GM12878 (cell line): ENCODE data around the gene PES1. TPM values are rescaled to one million over a fixed set of nuclear protein-coding genes. Genes with fewer than 3 reads are reported as not detected.

ENCODE experiments used
- ATAC-seq: fragments of 200-7000 bp; cut with Tn5 transposase; 3 replicates; pipeline ENCODE4 v1.9.1; 2020; ENCODE audit warnings: mild to moderate bottlenecking, moderate library complexity
- BruUV-seq: library from RNA; stranded (reverse); fragments of 400-500 nt; replicated peaks from 2 replicates; lab custom pipeline; 2021; lab: Mats Ljungman, UMichigan
- CTCF ChIA-PET: fragments of 300-600 bp; sonication (Branson Sonifier 250); formaldehyde crosslinking; extraction: SDS; loops from one replicate; lab custom pipeline; 2021; ENCODE audit warnings: inconsistent platforms; lab: Yijun Ruan, JAX
- POLR2A ChIA-PET: fragments of 350-600 bp; formaldehyde crosslinking; extraction: SDS; loops from one replicate; lab custom pipeline; 2021; ENCODE audit warnings: inconsistent platforms; lab: Charles Lee
- RAD21 ChIA-PET: fragments of 300-600 bp; sonication (Branson Sonifier 250); formaldehyde crosslinking; loops from one replicate; lab custom pipeline; 2023; ENCODE audit warnings: antibody characterized with exemption; ENCODE audit not compliant: unreplicated experiment; lab: Charles Lee
- SMC1A ChIA-PET: fragments of 300-600 bp; sonication (Branson Sonifier 250); formaldehyde crosslinking; loops from one replicate; lab custom pipeline; 2023; ENCODE audit not compliant: unreplicated experiment, uncharacterized antibody; lab: Charles Lee
- DNase-seq: peaks from one replicate; pipeline ENCODE4 v3.0.0-alpha.2; 2011; ENCODE audit warnings: low read depth, low spot score
- FAIRE-seq: peaks from 3 replicates; lab custom pipeline; 2011; peaks lifted over from hg19 to GRCh38; lab: Jason Lieb, UNC
- H2AFZ ChIP-seq: 2 replicates; pipeline ENCODE4 v1.6.0; 2011; ENCODE audit warnings: low read depth, low read length, control low read depth; ENCODE audit not compliant: control insufficient read depth
- H3K27ac ChIP-seq: 2 replicates; pipeline ENCODE4 v1.5.1; 2011; ENCODE audit warnings: control low read depth; ENCODE audit not compliant: control insufficient read depth, insufficient read depth
- H3K27me3 ChIP-seq, 2 experiments: replicated peaks in 1 of 2; 2 replicates each; pipeline versions ENCODE4 v1.6.0 to v1.6.1; 2011; ENCODE audit warnings: low read length in 1 of 2; ENCODE audit not compliant: control insufficient read depth in 2 of 2, insufficient read depth in 2 of 2
- H3K36me3 ChIP-seq, 2 experiments: 2 replicates each; pipeline ENCODE4 v1.5.1; 2011; ENCODE audit warnings: low read length in 1 of 2; ENCODE audit not compliant: control insufficient read depth in 2 of 2, insufficient read depth in 2 of 2
- H3K4me1 ChIP-seq: 2 replicates; pipeline ENCODE4 v1.6.1; 2011; ENCODE audit warnings: mild to moderate bottlenecking, low read length, moderate library complexity, mixed read lengths; ENCODE audit not compliant: control insufficient read depth, insufficient read depth
- H3K4me2 ChIP-seq: 2 replicates; pipeline ENCODE4 v1.6.0; 2011; ENCODE audit warnings: control low read depth; ENCODE audit not compliant: control insufficient read depth, insufficient read depth
- H3K4me3 ChIP-seq: fragments of 200-600 bp; sonication (generic); 2 replicates; pipeline ENCODE4 v1.5.1; 2016
- H3K79me2 ChIP-seq: 2 replicates; pipeline ENCODE4 v1.6.0; 2011; ENCODE audit warnings: low read length; ENCODE audit not compliant: control insufficient read depth, insufficient read depth
- H3K9ac ChIP-seq: 2 replicates; pipeline ENCODE4 v1.8.0; 2011; ENCODE audit warnings: low read length, control low read depth, mixed read lengths; ENCODE audit not compliant: control insufficient read depth, insufficient read depth
- H3K9me3 ChIP-seq: replicated peaks from 3 replicates; pipeline ENCODE4 v1.5.1; 2011; ENCODE audit warnings: mild to moderate bottlenecking, low read length; ENCODE audit not compliant: control insufficient read depth, insufficient read depth
- H4K20me1 ChIP-seq: 2 replicates; pipeline ENCODE4 v1.6.0; 2011; ENCODE audit not compliant: control insufficient read depth, insufficient read depth
- ATF2 ChIP-seq: IDR thresholded peaks from 2 replicates; pipeline ENCODE4 v1.6.1; 2012; ENCODE audit warnings: low read length, inconsistent platforms
- CHD2 ChIP-seq: IDR thresholded peaks from 2 replicates; pipeline ENCODE4 v1.6.1; 2011; ENCODE audit warnings: low read depth, low read length, improper control_type of control experiment, borderline replicate concordance
- EGR1 ChIP-seq, 2 experiments: IDR thresholded peaks; 1 replicate in 1 of 2; 2 replicates in 1 of 2; pipeline ENCODE4 v1.6.1; 2011 to 2012; ENCODE audit warnings: low read depth in 2 of 2, low read length in 2 of 2, borderline replicate concordance in 1 of 2, mild to moderate bottlenecking in 1 of 2, moderate library complexity in 1 of 2
- MXI1 ChIP-seq: fragments of 150-350 bp; IDR thresholded peaks from 2 replicates; pipeline ENCODE4 v1.6.1; 2011; ENCODE audit warnings: low read depth, mild to moderate bottlenecking, inconsistent platforms, low read length, improper control_type of control experiment
- NFYB ChIP-seq: IDR thresholded peaks from 2 replicates; pipeline ENCODE4 v1.6.1; 2011; ENCODE audit warnings: low read depth, mild to moderate bottlenecking, low read length, improper control_type of control experiment, moderate library complexity; ENCODE audit not compliant: insufficient read depth
- REST ChIP-seq: IDR thresholded peaks from 2 replicates; pipeline ENCODE4 v1.6.1; 2012; ENCODE audit warnings: mild to moderate bottlenecking, low read depth, low read length
- SMAD1 ChIP-seq: fragments of 450-650 bp; IDR thresholded peaks from 2 replicates; pipeline ENCODE4 v1.6.1; 2018; ENCODE audit warnings: mild to moderate bottlenecking, low read depth; ENCODE audit not compliant: partially characterized antibody
- SREBF1 ChIP-seq: IDR thresholded peaks from 2 replicates; pipeline ENCODE4 v1.6.1; 2012; ENCODE audit warnings: mild to moderate bottlenecking, low read length
- WGBS: methylation state at CpG from one replicate; pipeline ENCODE4 v1.1.6; 2016; ENCODE audit warnings: low lambda C conversion rate; ENCODE audit not compliant: insufficient replicate concordance, insufficient coverage; ENCODE audit errors: missing lambda C conversion rate; 5-methylcytosine and 5-hydroxymethylcytosine counted together
- in situ Hi-C: fragments of 300-500 bp; cut with MboI; formaldehyde crosslinking; loops from 9 replicates; pipeline ENCODE4 v1.14.3; 2018; ENCODE audit warnings: mixed read lengths
- intact Hi-C: fragments of 100-400 bp; cut with micrococcal nuclease; formaldehyde crosslinking; loops from one replicate; pipeline ENCODE4 v1.14.2; 2022; ENCODE audit not compliant: unreplicated experiment
- polyA plus RNA-seq, 11 experiments: library from polyadenylated mRNA; depleted of rRNA in 4 of 11; unstranded in 6 of 11; stranded (reverse) in 5 of 11; fragments of >200 nt; fragmentation: Nextera tagmentation in 4 of 11; fragmentation: Illumina TruSeq in 1 of 11; extraction: Ambion mirVana in 4 of 11; extraction: Trizol in 1 of 11; gene quantifications; 1 replicate in 1 of 11; 2 replicates in 10 of 11; pipeline versions ENCODE4 v1.2.1 to v1.2.3, GENCODE V29; 2011 to 2016; ENCODE audit warnings: inconsistent platforms in 2 of 11, missing spikeins in 2 of 11, low read depth in 1 of 11
- total RNA-seq, 4 experiments: library from RNA; depleted of rRNA in 3 of 4; stranded (reverse); fragments of >200 nt in 3 of 4; fragmentation: Illumina TruSeq in 1 of 4; extraction: Trizol in 1 of 4; gene quantifications; 2 replicates each; pipeline versions ENCODE4 v1.2.1 to v1.2.3, GENCODE V29; 2013 to 2021
- TF ChIP-seq, protein P1 (sequence below): fragments of 450-650 bp; IDR thresholded peaks from 2 replicates; pipeline ENCODE4 v1.6.1; 2017; ENCODE audit warnings: antibody characterized with exemption, mild to moderate bottlenecking, moderate library complexity
- TF ChIP-seq, protein P2 (sequence below): fragments of 450-650 bp; formaldehyde crosslinking; IDR thresholded peaks from 2 replicates; pipeline ENCODE4 v1.5.0; 2022; ENCODE audit warnings: mild to moderate bottlenecking, missing genetic modification characterization

The PES1 gene
- total and polyA plus RNA-seq, 10 of the 15 experiments (the other 5 are each of a cell fraction or from before 2014, with no cell fraction given): 6.9 to 139 (median 106) TPM

DNA sequence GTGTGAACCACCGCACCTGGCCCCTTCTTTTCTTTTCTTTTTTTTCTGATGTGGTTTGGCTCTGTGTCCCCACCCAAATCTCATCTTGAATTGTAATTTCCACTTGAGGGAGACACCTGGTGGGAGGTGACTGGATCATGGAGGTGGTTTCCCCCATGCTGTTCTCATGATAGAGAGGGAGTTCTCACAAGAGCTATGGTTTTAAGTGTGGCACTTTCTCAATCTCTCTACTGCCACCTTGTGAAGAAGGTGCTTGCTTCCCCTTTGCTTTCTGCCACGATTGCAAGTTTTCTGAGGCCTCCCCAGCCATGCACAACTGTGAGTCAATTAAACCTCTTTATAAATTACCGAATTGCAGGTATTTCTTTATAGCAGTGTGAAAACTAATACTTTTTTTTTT lies 10.3 kb upstream of the PES1 start (continued):
- TF ChIP-seq ATF2 (no peak), MXI1 (no peak)

DNA sequence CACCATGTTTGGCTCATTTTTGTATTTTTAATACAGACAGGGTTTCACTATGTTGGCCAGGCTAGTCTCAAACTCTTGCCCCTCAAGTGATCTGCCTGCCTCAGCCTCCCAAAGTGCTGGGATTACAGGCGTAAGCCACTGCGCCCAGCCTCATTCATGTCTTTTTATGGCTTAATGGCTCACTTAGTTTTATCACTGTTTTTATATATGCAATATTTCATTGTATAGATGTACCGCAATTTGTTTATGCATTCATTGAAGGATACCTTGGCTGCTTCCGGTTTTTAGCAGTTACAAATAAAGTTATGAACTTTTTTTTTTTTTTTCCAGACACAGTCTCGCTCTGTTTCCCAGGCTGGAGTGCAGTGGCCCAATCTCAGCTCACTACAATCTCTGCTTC lies 9.8 kb upstream of the PES1 start:
- Histone ChIP-seq H3K36me3 (no peaks in the 10 kb centered on the region), H3K9me3 (no peaks in the 10 kb centered on the region), H3K27ac (no peak overlapping the region), H3K9ac (no peak overlapping the region), H4K20me1 (no peaks in the 10 kb centered on the region), H2AFZ (no peak overlapping the region), H3K79me2 (no peaks in the 10 kb centered on the region), H3K4me3 (no peak overlapping the region), H3K4me2 (no peak overlapping the region), H3K27me3 (no peaks in the 10 kb centered on the region), H3K4me1 (peaks cover 11% of the 10 kb centered on the region)
- SMC1A ChIA-PET: interaction anchor here (0.6 to 1.7 kb wide), 8 partner anchors 9 to 247 kb away, joined by 3 to 5 read pairs (median 3); partner anchors contain the start of gene PES1
- in situ Hi-C loops: no loop called here
- intact Hi-C loops: loop anchor here (5.0 kb wide), 1 partner anchor 154 kb away; no protein-coding TSS in a partner anchor
- RAD21 ChIA-PET: interaction anchor here (0.6 to 1.0 kb wide), 3 partner anchors 34 to 117 kb away, joined by 3 read pairs; partner anchors contain the start of gene SLC35E4
- BruUV-seq: no TSS peak
- ATAC-seq: no peak
- no peak for DNase-seq
- no peak for FAIRE-seq
- 46% methylated on average over 5 of the region's 5 CpGs for WGBS
- POLR2A ChIA-PET: no interaction called here
- CTCF ChIA-PET: interaction anchor here (0.7 to 1.8 kb wide), 10 partner anchors 8 to 318 kb away, joined by 3 to 14 read pairs (median 6); partner anchors contain the start of genes PES1 and SLC35E4
- TF ChIP-seq SREBF1 (no peak), NFYB (no peak), REST (no peak), SMAD1 (no peak), EGR1 (IDR thresholded peaks at IDR 0.05; ENCODE audit: borderline replicate concordance in 1 of 2, low read depth in 2 of 2, low read length in 2 of 2) (no peak), CHD2 (no peak)
- TF ChIP-seq, protein P1, sequence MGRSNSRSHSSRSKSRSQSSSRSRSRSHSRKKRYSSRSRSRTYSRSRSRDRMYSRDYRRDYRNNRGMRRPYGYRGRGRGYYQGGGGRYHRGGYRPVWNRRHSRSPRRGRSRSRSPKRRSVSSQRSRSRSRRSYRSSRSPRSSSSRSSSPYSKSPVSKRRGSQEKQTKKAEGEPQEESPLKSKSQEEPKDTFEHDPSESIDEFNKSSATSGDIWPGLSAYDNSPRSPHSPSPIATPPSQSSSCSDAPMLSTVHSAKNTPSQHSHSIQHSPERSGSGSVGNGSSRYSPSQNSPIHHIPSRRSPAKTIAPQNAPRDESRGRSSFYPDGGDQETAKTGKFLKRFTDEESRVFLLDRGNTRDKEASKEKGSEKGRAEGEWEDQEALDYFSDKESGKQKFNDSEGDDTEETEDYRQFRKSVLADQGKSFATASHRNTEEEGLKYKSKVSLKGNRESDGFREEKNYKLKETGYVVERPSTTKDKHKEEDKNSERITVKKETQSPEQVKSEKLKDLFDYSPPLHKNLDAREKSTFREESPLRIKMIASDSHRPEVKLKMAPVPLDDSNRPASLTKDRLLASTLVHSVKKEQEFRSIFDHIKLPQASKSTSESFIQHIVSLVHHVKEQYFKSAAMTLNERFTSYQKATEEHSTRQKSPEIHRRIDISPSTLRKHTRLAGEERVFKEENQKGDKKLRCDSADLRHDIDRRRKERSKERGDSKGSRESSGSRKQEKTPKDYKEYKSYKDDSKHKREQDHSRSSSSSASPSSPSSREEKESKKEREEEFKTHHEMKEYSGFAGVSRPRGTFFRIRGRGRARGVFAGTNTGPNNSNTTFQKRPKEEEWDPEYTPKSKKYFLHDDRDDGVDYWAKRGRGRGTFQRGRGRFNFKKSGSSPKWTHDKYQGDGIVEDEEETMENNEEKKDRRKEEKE: no peak
- TF ChIP-seq, protein P2, sequence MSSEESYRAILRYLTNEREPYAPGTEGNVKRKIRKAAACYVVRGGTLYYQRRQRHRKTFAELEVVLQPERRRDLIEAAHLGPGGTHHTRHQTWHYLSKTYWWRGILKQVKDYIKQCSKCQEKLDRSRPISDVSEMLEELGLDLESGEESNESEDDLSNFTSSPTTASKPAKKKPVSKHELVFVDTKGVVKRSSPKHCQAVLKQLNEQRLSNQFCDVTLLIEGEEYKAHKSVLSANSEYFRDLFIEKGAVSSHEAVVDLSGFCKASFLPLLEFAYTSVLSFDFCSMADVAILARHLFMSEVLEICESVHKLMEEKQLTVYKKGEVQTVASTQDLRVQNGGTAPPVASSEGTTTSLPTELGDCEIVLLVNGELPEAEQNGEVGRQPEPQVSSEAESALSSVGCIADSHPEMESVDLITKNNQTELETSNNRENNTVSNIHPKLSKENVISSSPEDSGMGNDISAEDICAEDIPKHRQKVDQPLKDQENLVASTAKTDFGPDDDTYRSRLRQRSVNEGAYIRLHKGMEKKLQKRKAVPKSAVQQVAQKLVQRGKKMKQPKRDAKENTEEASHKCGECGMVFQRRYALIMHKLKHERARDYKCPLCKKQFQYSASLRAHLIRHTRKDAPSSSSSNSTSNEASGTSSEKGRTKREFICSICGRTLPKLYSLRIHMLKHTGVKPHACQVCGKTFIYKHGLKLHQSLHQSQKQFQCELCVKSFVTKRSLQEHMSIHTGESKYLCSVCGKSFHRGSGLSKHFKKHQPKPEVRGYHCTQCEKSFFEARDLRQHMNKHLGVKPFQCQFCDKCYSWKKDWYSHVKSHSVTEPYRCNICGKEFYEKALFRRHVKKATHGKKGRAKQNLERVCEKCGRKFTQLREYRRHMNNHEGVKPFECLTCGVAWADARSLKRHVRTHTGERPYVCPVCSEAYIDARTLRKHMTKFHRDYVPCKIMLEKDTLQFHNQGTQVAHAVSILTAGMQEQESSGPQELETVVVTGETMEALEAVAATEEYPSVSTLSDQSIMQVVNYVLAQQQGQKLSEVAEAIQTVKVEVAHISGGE (CRISPR knock-in tag): no peak
